Spleen (tissue), 11 donors: ENCODE results near the gene MYO1B. TPM values are rescaled to one million over a fixed set of nuclear protein-coding genes. Genes with fewer than 3 reads are reported as not detected.
A peak's percentile ranks its signal among the peaks of the same experiment; 100 is the strongest.

Experiments used
- DNase-seq: peaks from one replicate; pipeline ENCODE4 v3.0.0-alpha.2; 2020
- H3K27ac ChIP-seq, 8 donors: fragments of 200-600 bp; sonication (generic) in 7 of 8; 1 replicate in 4 of 8; 2 replicates in 4 of 8; pipeline versions ENCODE4 v1.5.0 to v1.8.0; 2016 to 2021; ENCODE audit warnings: inconsistent platforms in 4 of 8, mild to moderate bottlenecking in 4 of 8, moderate library complexity in 1 of 8
- H3K27me3 ChIP-seq, 7 donors: fragments of 200-600 bp; sonication (generic) in 6 of 7; replicated peaks in 1 of 7; 1 replicate in 4 of 7; 2 replicates in 3 of 7; pipeline versions ENCODE4 v1.5.0 to v1.8.0; 2016 to 2021; ENCODE audit warnings: inconsistent platforms in 3 of 7, mild to moderate bottlenecking in 1 of 7
- H3K36me3 ChIP-seq, 6 donors: fragments of 200-600 bp; sonication (generic) in 5 of 6; 1 replicate in 4 of 6; 2 replicates in 2 of 6; pipeline versions ENCODE4 v1.5.0 to v1.8.0; 2016 to 2021; ENCODE audit warnings: inconsistent platforms in 2 of 6
- H3K4me1 ChIP-seq, 6 donors: fragments of 200-600 bp; sonication (generic) in 5 of 6; 1 replicate in 3 of 6; 2 replicates in 3 of 6; pipeline versions ENCODE4 v1.5.0 to v1.8.0; 2016 to 2021; ENCODE audit warnings: inconsistent platforms in 3 of 6
- H3K4me3 ChIP-seq, 8 donors: fragments of 200-600 bp; sonication (generic) in 7 of 8; 1 replicate in 4 of 8; 2 replicates in 4 of 8; pipeline versions ENCODE4 v1.5.0 to v1.8.0; 2016 to 2021; ENCODE audit warnings: inconsistent platforms in 4 of 8, mild to moderate bottlenecking in 4 of 8, moderate library complexity in 2 of 8
- H3K9me3 ChIP-seq, 8 donors: fragments of 200-600 bp; sonication (generic) in 7 of 8; 1 replicate in 4 of 8; 2 replicates in 4 of 8; pipeline versions ENCODE4 v1.5.0 to v1.8.0; 2016 to 2021; ENCODE audit warnings: inconsistent platforms in 4 of 8
- CTCF ChIP-seq, 11 experiments: fragments of 200-600 bp in 7 of 11; fragments of 450-650 bp in 4 of 11; sonication (generic) in 4 of 11; IDR thresholded peaks in 8 of 11; conservative IDR thresholded peaks in 3 of 11; 1 replicate in 7 of 11; 2 replicates in 4 of 11; pipeline versions ENCODE4 v1.4.0 to v1.8.0; 2016 to 2021; ENCODE audit warnings: antibody characterized with exemption in 11 of 11, inconsistent platforms in 4 of 11, mild to moderate bottlenecking in 1 of 11
- POLR2A ChIP-seq, 3 donors: fragments of 450-650 bp; IDR thresholded peaks; one replicate each; pipeline ENCODE4 v1.5.1; 2017; ENCODE audit warnings: antibody characterized with exemption in 3 of 3, mild to moderate bottlenecking in 1 of 3
- POLR2AphosphoS5 ChIP-seq, 3 donors: sonication (generic); formaldehyde crosslinking; IDR thresholded peaks; one replicate each; pipeline ENCODE4 v1.5.1; 2017; ENCODE audit warnings: antibody characterized with exemption in 3 of 3
- WGBS, 5 donors: extraction: QIAGEN DNeasy Blood & Tissue Kit in 3 of 5; methylation state at CpG; one replicate each; pipeline versions ENCODE4 v1.1.5 to v1.1.7; 2013 to 2018; 5-methylcytosine and 5-hydroxymethylcytosine counted together
- intact Hi-C: fragments of 100-400 bp; cut with DNase I; formaldehyde crosslinking; loops from one replicate; pipeline ENCODE4 v1.15.0; 2023; ENCODE audit warnings: low total_unique reads
- polyA plus RNA-seq, 3 donors: library from polyadenylated mRNA; stranded (reverse); fragments of 200-250 nt; gene quantifications; one replicate each; pipeline ENCODE4 v1.2.1, GENCODE V29; 2013
- total RNA-seq, 7 donors: library from RNA; depleted of rRNA in 3 of 7; stranded (reverse); fragments of >200 nt in 3 of 7; fragmentation: NEBNext Ultra II Directional in 4 of 7; extraction: Animal tissue kit (Norgen Biotek cat#: 25700) in 4 of 7; gene quantifications; one replicate each; pipeline versions ENCODE4 v1.1.0 to v1.2.1, GENCODE V29; 2016 to 2021
- donor health status: healthy with polysubstance abuse.
- donor health status: DM: no; HTN: no; CAD: no; lungs with moderate emphysema.
- donor health status: DM: no; HTN: no; CAD: no.
- donor health status: Bipolar disorder and iron deficiency.
- donor health status: healthy.
- donor health status: DM: no; HTN: no; CAD: no.
- donor health status: DM: yes; HTN: yes; CAD: no.

The MYO1B gene
- total and polyA plus RNA-seq, 10 donors = 5.3 to 25.8 (median 19.0) TPM

GRCh38 chr2:191316246-191316994 lies 71.2 kb downstream of the MYO1B start:
- intact Hi-C loops = no loop called here
- Histone ChIP-seq H3K4me3 (no peak overlapping the region), H3K27me3 (no peaks in the 10 kb centered on the region), H3K4me1 (peaks cover under 1 to 48% (median 16%) of the 10 kb centered on the region in 6 donors), H3K9me3 (no peaks in the 10 kb centered on the region), H3K36me3 (no peaks in the 10 kb centered on the region), H3K27ac (peak overlapping the region in 1 of 8 donors; percentile 45)
- WGBS, 5 donors = 80 to 99% (median 91%) methylated on average over 4 of the region's 4 CpGs
- DNase-seq = no peak
- TF ChIP-seq POLR2AphosphoS5 (IDR thresholded peaks at IDR 0.05) = no peak
- no peak for TF ChIP-seq POLR2A (IDR thresholded peaks at IDR 0.05)

- peaks cover 12 to 62% (median 26%) of the 10 kb centered on the region in 6 donors for H3K4me1 ChIP-seq
- peak overlapping the region in 1 of 8 donors; percentile 5 for H3K27ac ChIP-seq
- H3K9me3 ChIP-seq = no peaks in the 10 kb centered on the region
- no peaks in the 10 kb centered on the region for H3K36me3 ChIP-seq
- no peak for DNase-seq
- WGBS, 5 donors = 64 to 72% (median 64%) methylated on average over 4 of the region's 4 CpGs
- TF ChIP-seq CTCF (IDR thresholded peaks at IDR 0.05 in 8 of 11, conservative IDR thresholded peaks at IDR 0.05 in 3 of 11) (no peak), POLR2AphosphoS5 (IDR thresholded peaks at IDR 0.05) (no peak), POLR2A (IDR thresholded peaks at IDR 0.05) (no peak)
- no peaks in the 10 kb centered on the region for H3K27me3 ChIP-seq
- intact Hi-C loops = no loop called here
- H3K4me3 ChIP-seq = no peak overlapping the region
These were observed 73.0 kb downstream of the MYO1B start for GRCh38 chr2:191318037-191318728.

- no peak for DNase-seq
- no peaks in the 10 kb centered on the region for H3K36me3 ChIP-seq
- TF ChIP-seq CTCF (IDR thresholded peaks at IDR 0.05 in 8 of 11, conservative IDR thresholded peaks at IDR 0.05 in 3 of 11) (no peak), POLR2A (IDR thresholded peaks at IDR 0.05) (no peak), POLR2AphosphoS5 (IDR thresholded peaks at IDR 0.05) (no peak)
- intact Hi-C loops = no loop called here
- no peaks in the 10 kb centered on the region for H3K27me3 ChIP-seq
- peaks cover 0 to 2% (median under 1%) of the 10 kb centered on the region in 8 donors for H3K9me3 ChIP-seq
- H3K4me3 ChIP-seq = no peak overlapping the region
- H3K27ac ChIP-seq = no peak overlapping the region
- peaks cover 12 to 62% (median 26%) of the 10 kb centered on the region in 6 donors for H3K4me1 ChIP-seq
These were observed 73.5 kb downstream of the MYO1B start for GRCh38 chr2:191318729-191319078.

- H3K36me3 ChIP-seq = no peaks in the 10 kb centered on the region
- no peaks in the 10 kb centered on the region for H3K27me3 ChIP-seq
- H3K27ac ChIP-seq = no peak overlapping the region
- peaks cover 12 to 61% (median 26%) of the 10 kb centered on the region in 6 donors for H3K4me1 ChIP-seq
- H3K4me3 ChIP-seq = no peak overlapping the region
- TF ChIP-seq CTCF (IDR thresholded peaks at IDR 0.05 in 8 of 11, conservative IDR thresholded peaks at IDR 0.05 in 3 of 11) (no peak), POLR2A (IDR thresholded peaks at IDR 0.05) (no peak), POLR2AphosphoS5 (IDR thresholded peaks at IDR 0.05) (no peak)
- WGBS, 5 donors = 81 to 97% (median 90%) methylated on average over 2 of the region's 2 CpGs
- DNase-seq = no peak
- H3K9me3 ChIP-seq = peaks cover 0 to 7% (median 3%) of the 10 kb centered on the region in 8 donors
- intact Hi-C loops = no loop called here
These were observed 74.0 kb downstream of the MYO1B start for GRCh38 chr2:191319186-191319585.
